HFF-Myc (cell line): Measurements from ENCODE around the gene KREMEN1.

Experiments
- DNase-seq: peaks from one replicate; pipeline ENCODE4 v3.0.0-alpha.2; 2011; ENCODE audit warnings: low read depth; ENCODE audit errors: extremely low read depth
- H3K4me3 ChIP-seq: replicated peaks from 2 replicates; pipeline ENCODE4 v1.5.1; 2011; ENCODE audit warnings: low read depth, mild to moderate bottlenecking, control low read depth, low read length
- CTCF ChIP-seq: IDR thresholded peaks from 2 replicates; pipeline ENCODE4 v1.5.1; 2012; ENCODE audit warnings: mild to moderate bottlenecking, low read depth, low read length, control low read depth; ENCODE audit errors: missing control alignments

Gene KREMEN1

GRCh38 chr22:29095459-29095858, 22.6 kb downstream of the KREMEN1 start:
- no peak overlapping the region for H3K4me3 ChIP-seq
- no peak for DNase-seq
- no peak for TF ChIP-seq CTCF

- TF ChIP-seq CTCF: no peak
- no peak for DNase-seq
- H3K4me3 ChIP-seq: no peak overlapping the region
Measured at GRCh38 chr22:29096736-29097669, 24.2 kb downstream of the KREMEN1 start.

DNA sequence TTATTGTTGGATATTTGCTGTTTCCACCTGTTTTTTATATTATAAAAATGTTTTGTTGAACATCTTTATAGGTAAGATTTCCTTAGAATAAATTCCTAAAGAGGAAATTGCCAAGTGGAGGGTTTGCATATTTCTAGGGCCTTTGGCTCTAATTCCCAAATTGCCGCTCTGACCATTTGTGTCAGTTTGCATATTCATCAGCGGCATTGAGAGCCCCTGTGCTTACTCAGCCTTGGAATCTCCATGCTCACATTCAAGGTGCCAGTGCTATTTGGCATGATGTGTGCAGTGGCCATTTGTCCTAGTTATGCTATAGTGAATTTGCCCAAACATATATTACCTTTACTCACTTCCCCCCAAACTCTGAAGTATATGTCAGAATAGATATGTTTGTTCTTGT, 25.5 kb downstream of the KREMEN1 start:
- no peak for TF ChIP-seq CTCF
- DNase-seq: no peak
- H3K4me3 ChIP-seq: no peak overlapping the region

- no peak for DNase-seq
- TF ChIP-seq CTCF: no peak
- H3K4me3 ChIP-seq: no peak overlapping the region
Measured at GRCh38 chr22:29102300-29102699, 29.5 kb downstream of the KREMEN1 start.

GRCh38 chr22:29103121-29103520, 30.3 kb downstream of the KREMEN1 start:
- no peak overlapping the region for H3K4me3 ChIP-seq
- DNase-seq: no peak
- no peak for TF ChIP-seq CTCF

DNA sequence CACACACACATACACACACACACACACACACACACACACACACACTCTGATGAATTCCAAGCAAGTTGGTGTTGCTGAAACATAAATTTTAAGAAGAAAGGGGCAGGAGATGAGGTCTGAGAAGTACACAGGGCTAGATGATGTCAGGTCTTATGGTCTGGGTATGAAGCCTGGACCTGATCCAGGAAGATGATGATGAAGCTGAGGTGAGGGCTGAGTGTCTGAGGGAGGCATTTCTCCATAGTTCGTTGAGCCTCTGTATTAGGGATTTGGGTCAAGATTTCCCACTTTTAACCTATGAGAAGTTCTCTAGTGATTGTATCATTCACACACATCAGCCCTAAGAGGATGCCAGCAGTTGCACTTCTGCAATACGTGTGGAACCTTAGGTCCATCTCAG, 32.6 kb downstream of the KREMEN1 start:
- no peak overlapping the region for H3K4me3 ChIP-seq
- TF ChIP-seq CTCF: no peak
- DNase-seq: no peak
